ENCODE measurements around the gene COL16A1. TPM values are rescaled to one million over a fixed set of nuclear protein-coding genes. Genes with fewer than 3 reads are reported as not detected.

COL16A1 gene
- total RNA-seq, 1 experiment from 2014 or later: 7.3 TPM

GRCh38 chr1:31688233-31688918 is 15.4 kb downstream of the COL16A1 start:
- DNase-seq (ENCODE audit: low read depth): no peak

- DNase-seq (ENCODE audit: low read depth): no peak
Observed at GRCh38 chr1:31687601-31688000, 16.2 kb downstream of the COL16A1 start.

GRCh38 chr1:31685795-31686194 is 18.0 kb downstream of the COL16A1 start:
- DNase-seq (ENCODE audit: low read depth): no peak

GRCh38 chr1:31683997-31684396 is 19.8 kb downstream of the COL16A1 start:
- no peak for DNase-seq (ENCODE audit: low read depth)

GRCh38 chr1:31681415-31681814 is 22.4 kb downstream of the COL16A1 start:
- no peak for DNase-seq (ENCODE audit: low read depth)

GRCh38 chr1:31679676-31680230 is 24.1 kb downstream of the COL16A1 start:
- DNase-seq (ENCODE audit: low read depth): no peak

GRCh38 chr1:31679091-31679490 is 24.7 kb downstream of the COL16A1 start:
- no peak for DNase-seq (ENCODE audit: low read depth)

GRCh38 chr1:31678681-31679080 is 25.1 kb downstream of the COL16A1 start:
- no peak for DNase-seq (ENCODE audit: low read depth)

- DNase-seq (ENCODE audit: low read depth): no peak
Observed at GRCh38 chr1:31677949-31678348, 25.9 kb downstream of the COL16A1 start.

- no peak for DNase-seq (ENCODE audit: low read depth)
Observed at GRCh38 chr1:31677401-31677800, 26.4 kb downstream of the COL16A1 start.

GRCh38 chr1:31675756-31676155 is 28.1 kb downstream of the COL16A1 start:
- no peak for DNase-seq (ENCODE audit: low read depth)

- no peak for DNase-seq (ENCODE audit: low read depth)
Observed at GRCh38 chr1:31675161-31675560, 28.7 kb downstream of the COL16A1 start.

- no peak for DNase-seq (ENCODE audit: low read depth)
Observed at GRCh38 chr1:31674626-31675025, 29.2 kb downstream of the COL16A1 start.

- no peak for DNase-seq (ENCODE audit: low read depth)
Observed at GRCh38 chr1:31673433-31673832, 30.4 kb downstream of the COL16A1 start.

- DNase-seq (ENCODE audit: low read depth): no peak
Observed at GRCh38 chr1:31672986-31673385, 30.8 kb downstream of the COL16A1 start.

- DNase-seq (ENCODE audit: low read depth): no peak
Observed at GRCh38 chr1:31671561-31672201, 32.1 kb downstream of the COL16A1 start.

- DNase-seq (ENCODE audit: low read depth): no peak
Observed at GRCh38 chr1:31671147-31671546, 32.7 kb downstream of the COL16A1 start.

- no peak for DNase-seq (ENCODE audit: low read depth)
Observed at GRCh38 chr1:31670593-31670964, 33.2 kb downstream of the COL16A1 start.

GRCh38 chr1:31669786-31670592 is 33.8 kb downstream of the COL16A1 start:
- peak; percentile 26 for DNase-seq (ENCODE audit: low read depth)

GRCh38 chr1:31669433-31669785 is 34.4 kb downstream of the COL16A1 start:
- DNase-seq (ENCODE audit: low read depth): no peak

- DNase-seq (ENCODE audit: low read depth): no peak
Observed at GRCh38 chr1:31668303-31668883, 35.4 kb downstream of the COL16A1 start.
